Retinal pigment epithelial cell (primary cell): Measurements from ENCODE around the gene SLC39A1.
A peak's percentile ranks its signal among the peaks of the same experiment; 100 is the strongest.

Experiments
- DNase-seq: peaks from one replicate; pipeline ENCODE4 v3.0.0-alpha.2; 2010; ENCODE audit warnings: low read depth
- H3K4me3 ChIP-seq: 2 replicates; pipeline ENCODE4 v1.5.1; 2011; ENCODE audit warnings: mild to moderate bottlenecking, low read length, control low read depth, moderate library complexity
- CTCF ChIP-seq: conservative IDR thresholded peaks from 2 replicates; pipeline ENCODE4 v1.5.1; 2011; ENCODE audit warnings: low read depth, low read length, control low read depth, inconsistent platforms

The SLC39A1 gene

GRCh38 chr1:153991806-153992205 is 28.5 kb upstream of the SLC39A1 start:
- H3K4me3 ChIP-seq: peak overlapping the region; percentile 93
- TF ChIP-seq CTCF: no peak
- DNase-seq: no peak

- peak overlapping the region; percentile 93 for H3K4me3 ChIP-seq
- no peak for TF ChIP-seq CTCF
- DNase-seq: no peak
Observed at GRCh38 chr1:153991151-153991630, 27.9 kb upstream of the SLC39A1 start.

- no peak for TF ChIP-seq CTCF
- peak; percentile 95 for DNase-seq
- H3K4me3 ChIP-seq: peak within 1 kb of the TSS; percentile 93
Observed at GRCh38 chr1:153990468-153991150, 27.3 kb upstream of the SLC39A1 start, which contains the start of gene RPS27. Gene RPS27, plus strand, starts transcription at chr1:153990762. Its CDS starts 35 bp downstream, at chr1:153990797.

GRCh38 chr1:153987621-153988020 is 24.3 kb upstream of the SLC39A1 start:
- no peak for TF ChIP-seq CTCF

GRCh38 chr1:153985941-153986761 is 22.8 kb upstream of the SLC39A1 start, which contains the start of gene RAB13:
Gene RAB13, minus strand, starts transcription at chr1:153986339. Its CDS starts 103 bp downstream, at chr1:153986236.
- no peak for TF ChIP-seq CTCF
- H3K4me3 ChIP-seq: peak within 1 kb of the TSS; percentile 87
- no peak for DNase-seq

More at GRCh38 chr1:153987621-153988020, 24.3 kb upstream of the SLC39A1 start:
- no peak overlapping the region for H3K4me3 ChIP-seq
- DNase-seq: no peak

- no peak for TF ChIP-seq CTCF
- DNase-seq: no peak
- peak overlapping the region; percentile 87 for H3K4me3 ChIP-seq
Observed at GRCh38 chr1:153985341-153985912, 22.1 kb upstream of the SLC39A1 start.
